Stimulated activated CD4-positive, alpha-beta T cell treated with anti-CD3 and anti-CD28 coated beads, TNF-alpha, amount 100 ng/mL, for 4 hours (primary cell): Measurements from ENCODE around the gene SUSD3.

Experiments
- DNase-seq, 3 experiments: peaks; one replicate each; pipeline ENCODE4 v3.0.0-alpha.2; 2020; ENCODE audit warnings: low read depth in 3 of 3

The SUSD3 gene

DNA sequence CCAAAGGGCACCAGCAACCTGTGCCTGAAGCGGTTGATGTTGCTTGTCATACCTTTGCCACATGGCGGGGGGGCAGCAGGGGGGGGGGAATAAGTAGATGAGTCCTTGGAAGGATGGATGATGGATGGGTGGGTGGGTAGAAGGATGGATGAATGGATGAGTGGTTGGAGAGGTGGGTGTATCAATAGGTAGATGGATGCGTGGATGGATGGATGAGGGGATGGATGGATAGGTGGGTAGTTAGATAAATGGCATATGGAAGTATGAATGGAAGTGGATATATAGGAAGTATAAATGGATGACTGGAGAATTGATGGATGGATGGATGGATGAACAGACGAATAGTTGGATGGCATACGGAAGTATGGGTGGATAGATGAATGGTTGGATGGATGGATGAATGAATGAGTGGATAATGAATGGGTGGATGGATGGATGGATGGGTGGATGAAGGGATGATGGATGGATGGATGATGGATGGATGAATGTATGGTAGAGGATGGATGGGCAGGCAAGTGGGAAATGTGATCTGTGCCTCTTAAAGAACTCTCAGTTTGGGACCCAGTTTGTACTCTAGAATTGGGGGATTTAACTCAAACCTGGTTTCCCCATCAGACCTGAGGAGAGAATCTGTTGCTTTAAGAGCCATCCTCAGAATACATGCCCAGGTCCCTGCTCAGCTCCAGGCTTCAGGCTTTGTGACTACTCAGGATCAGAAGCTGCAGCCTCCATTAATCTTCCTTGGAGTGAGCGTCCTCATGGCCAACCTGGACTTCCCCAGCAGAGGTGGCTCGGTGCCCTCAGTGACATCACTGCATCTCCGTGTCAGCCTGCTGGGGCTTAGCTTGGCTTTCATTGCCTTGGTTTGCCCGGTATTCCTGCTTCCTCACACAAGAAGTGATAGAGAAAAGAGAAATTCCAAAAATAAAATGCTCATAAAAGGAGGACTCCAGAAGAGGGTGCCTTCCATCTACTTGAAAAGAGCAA lies 27.6 kb upstream of the SUSD3 start:
- DNase-seq: no peak

- DNase-seq: no peak
Measured at GRCh38 chr9:93031629-93032430, 26.7 kb upstream of the SUSD3 start.

DNA sequence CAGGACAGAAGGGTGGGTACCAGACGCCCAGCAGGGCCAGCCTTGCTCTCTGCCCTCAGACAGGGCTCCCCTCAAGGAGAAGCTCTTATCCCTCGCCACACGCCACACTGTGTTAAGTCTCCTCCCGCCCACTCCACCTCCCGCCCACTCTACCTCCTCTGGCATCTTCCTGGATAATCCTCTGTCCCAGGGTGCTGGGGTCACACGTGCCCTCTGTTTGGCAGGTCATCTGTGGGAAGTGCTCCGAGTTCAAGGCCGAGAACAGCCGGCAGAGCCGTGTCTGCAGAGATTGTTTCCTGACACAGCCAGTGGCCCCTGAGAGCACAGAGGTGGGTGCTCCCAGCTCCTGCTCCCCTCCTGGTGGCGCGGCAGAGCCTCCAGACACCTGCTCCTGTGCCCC lies 26.0 kb upstream of the SUSD3 start:
- DNase-seq: no peak

DNA sequence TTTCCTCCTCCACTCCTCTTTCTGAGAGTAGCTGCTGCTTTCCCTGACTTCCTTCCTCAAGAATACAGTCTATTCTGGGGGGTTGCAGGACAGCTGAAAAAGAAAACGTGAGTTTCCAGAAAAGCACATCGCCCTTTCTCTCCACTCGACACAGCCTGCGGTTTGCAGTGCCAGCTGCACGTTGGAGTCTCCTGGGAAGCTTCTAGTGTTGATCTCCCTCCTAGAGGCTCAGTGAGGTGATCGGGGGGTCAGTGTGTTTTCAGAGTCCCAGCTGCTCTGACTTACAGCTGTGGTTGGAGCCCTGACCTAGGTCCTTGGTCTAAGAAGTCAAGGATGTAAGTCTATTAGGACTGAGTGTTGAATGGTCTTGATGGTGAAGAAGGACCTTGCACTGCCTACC lies 25.0 kb upstream of the SUSD3 start:
- DNase-seq: no peak

- no peak for DNase-seq
Measured at GRCh38 chr9:93035106-93035660, 23.3 kb upstream of the SUSD3 start.

DNA sequence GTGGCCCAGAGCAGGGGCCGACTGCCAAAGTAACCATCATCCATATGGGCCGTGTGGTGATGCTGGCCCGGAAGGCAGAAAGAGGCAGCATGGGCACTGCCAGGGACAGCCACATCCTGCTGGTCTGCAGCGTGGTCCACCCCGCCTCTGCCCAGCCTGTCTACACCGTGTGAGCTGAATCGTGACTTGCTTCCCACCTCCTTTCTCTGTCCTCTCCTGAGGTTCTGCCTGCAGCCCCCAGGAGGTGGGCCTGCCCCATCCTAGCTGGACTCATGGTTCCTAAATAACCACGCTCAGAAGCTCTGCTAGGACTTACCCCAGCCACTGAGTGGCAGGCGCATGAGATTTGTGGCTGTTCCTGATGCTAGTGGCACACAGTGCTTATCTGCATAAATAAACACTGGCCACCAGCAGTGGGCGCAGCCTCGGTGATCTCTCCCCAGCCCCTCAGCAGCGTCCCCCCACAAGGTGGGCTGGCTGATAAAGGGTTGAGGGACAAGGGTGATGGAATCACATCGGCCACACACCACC lies 22.6 kb upstream of the SUSD3 start:
- DNase-seq: no peak

DNA sequence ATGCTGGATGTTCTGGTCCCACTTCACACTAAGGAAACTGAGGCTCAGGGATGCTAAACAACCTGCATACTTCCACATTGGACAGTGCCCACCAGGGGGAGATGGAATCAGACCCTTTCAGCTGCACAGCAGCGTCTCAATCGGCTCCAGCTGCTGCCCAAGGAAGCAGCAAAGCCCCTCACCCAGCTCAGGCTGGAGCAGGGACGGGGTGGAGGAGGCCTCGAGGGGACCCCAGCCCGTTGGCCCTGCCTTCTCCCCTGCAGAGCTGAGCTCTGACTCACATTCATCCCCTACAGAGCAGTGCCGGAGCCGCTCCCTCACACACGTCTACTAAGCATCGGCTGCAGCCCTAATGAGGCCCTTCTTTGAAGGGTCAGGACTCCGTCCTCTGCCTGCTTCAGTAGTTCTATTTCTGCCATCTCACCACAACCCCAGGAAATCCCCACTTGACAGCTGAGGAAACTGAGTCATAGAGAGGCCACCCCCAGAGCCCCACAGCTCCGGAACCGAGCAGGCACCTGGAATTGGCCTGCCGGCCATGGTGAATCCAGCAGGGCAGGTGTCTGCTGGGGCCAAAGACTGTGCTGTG lies 21.5 kb upstream of the SUSD3 start:
- no peak for DNase-seq

- DNase-seq: no peak
Measured at GRCh38 chr9:93037476-93037971, 21.0 kb upstream of the SUSD3 start.

- no peak for DNase-seq
Measured at GRCh38 chr9:93038918-93039317, 19.6 kb upstream of the SUSD3 start.

DNA sequence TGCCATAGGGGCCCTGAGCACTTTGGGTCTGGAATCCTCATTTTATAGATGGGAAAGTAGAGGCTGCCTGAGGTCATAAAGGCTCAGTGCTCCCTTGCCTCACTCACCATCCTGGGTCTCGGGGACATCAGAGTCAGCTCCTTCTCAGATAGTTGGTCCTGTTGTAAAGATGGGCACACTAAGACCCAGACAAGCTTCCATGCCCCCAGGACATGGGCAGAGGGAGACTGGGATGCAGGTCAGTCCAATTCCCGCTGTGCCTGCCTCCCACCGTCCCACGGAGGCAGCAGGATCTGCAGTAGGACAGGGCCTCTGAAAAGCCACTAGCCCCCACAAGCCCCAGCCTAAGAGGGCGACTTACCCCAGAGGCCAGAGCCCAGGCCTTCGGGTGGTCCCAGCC lies 19.0 kb upstream of the SUSD3 start:
- DNase-seq: no peak

DNA sequence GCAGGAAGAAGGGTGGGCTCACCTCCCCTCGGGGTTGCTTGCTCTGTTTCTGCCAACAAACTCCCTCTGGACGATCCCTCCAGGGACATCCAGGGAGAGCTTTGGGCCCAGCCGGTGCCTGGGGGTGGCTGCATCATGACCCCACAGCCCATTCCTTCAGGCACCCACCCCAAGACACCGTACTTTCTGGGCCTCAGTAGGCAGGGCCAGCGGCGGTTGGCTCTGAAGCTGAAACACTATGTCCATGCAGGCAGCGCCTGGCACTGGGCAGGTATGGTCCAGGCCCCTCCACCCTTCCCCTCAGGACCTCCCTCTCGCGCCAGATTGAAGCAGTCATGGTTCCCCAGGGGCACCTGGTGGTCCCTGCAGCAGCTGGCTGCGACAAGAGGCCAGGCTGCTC lies 18.5 kb upstream of the SUSD3 start:
- DNase-seq: no peak

DNA sequence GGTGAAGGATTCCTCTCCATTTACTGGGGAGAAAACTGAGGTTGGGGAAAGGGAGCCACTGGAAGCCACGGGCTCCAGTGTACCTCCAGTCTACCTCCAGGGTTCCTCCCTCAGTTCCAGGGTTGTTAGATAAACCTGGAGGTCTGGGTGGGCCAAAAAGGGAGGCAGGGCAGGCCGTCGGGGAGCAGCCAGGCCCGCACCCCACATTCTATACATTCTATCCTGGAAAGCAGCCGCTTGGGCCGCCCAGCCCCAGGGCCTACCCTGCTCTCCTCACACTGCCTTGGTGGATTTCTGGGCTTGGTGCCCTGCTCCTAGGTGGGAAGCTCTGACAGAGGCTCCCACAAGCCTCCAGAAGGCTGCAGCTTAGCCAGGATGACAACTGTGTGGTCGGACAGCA lies 18.1 kb upstream of the SUSD3 start:
- DNase-seq: no peak

DNA sequence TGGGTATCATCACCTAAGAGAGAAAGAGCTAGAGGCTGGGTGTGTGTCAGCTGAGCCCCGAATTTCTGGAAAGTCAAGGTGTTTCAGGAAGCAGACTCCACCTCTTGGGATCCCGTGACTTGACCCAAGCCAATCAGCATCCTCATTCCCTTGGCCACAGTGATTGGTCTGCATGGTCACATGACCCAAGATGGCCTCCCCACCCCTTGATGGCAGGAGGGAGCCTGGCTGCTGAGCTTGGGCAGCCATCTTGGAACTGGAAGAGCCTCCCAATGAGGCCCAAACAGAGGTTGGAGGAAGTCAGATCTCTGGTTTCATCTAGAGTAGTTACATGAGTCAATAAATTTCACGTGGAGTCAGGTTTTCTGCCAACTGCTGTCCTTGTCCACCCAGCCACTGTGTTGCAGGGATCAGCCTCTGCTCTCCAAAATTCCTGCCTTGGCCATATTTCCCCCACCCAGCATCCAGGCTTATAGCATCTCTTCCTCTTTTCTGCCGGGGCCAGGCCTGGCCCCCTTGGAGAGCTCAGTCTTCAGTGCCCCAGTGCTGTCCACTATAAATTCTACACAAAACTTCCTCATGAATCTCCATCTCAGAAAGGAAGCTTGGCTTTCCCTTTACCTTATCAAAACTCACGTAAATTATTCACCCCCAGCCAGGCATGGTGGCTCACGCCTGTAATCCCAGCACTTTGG lies 17.2 kb upstream of the SUSD3 start:
- no peak for DNase-seq

DNA sequence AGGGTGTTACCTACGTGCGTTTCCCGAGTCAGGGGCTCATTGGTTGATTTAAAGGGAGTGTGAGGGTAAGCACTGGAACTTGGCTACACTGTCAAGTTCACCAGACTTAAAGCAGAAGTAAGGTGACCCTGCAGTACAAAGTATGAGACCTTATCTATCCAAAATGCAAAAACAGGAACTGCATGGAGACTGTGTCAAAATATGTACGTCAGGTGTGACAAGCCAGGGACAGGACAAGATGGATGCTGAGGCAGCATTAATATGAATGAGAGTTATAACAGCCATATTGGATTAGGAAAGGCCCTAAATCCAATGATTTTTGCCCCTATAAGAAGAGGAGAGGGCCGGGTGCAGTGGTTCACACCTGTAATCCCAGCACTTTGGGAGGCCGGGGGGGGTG lies 15.4 kb upstream of the SUSD3 start:
- no peak for DNase-seq

DNA sequence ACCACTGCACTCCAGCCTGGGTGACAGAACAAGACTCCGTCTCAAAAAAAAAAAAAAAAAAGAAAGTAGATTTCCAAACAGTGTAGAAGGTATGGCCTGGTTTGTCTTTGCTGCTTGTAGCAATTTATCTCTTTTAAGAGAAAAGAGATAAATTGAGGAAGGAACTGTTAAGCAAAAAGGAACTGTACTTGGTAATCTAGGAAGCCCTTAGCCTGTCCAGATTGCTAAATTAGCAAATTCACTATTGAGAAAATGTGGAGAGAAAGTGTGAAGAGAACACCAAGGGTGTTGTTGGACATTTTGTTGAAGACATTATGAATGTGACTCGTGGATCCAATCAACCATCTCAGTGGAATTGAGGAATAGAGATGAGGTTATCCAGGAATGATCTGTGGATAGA lies 13.0 kb upstream of the SUSD3 start:
- DNase-seq: no peak

DNA sequence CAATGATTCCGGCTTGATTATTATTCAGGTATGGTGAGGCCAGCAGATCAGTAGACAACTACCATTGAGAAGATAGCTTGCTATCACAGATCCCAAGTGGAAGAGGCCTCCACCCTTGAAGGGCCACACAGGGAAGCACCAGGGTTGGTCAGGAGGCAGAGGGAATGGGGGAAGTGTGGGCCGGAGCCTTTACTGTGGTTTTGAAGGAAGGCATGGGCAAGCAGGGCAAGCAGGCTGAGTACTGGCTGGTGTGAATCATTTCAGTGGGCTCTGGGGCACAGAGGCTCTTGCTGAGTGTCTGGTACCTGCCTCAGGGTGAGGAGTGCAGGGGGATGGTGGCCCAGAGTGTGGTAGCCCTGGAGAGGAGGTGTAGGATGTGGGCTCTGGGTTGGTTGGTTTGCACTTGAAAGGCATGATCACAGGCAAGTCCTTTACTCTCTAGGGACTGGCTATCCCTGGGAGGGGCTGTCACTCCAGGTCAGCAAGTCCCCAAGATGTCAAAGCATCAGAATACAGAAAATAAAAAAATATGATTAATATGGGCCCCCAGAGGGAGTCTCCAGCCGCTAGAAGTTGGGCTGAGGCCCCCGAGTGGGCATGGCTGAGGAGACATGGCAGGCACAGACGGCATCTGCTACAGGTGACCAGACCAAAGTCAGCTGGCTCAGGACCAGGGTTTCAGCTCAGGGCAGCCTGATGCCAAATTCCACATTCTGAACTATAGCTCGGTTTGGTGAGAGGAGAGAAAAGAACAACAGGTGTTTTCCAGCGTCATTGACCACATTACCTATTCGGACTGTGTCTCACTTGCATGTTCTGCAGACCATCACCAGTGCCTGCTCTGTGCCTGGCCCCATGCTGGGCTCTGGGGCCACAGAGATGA lies 9.7 kb upstream of the SUSD3 start:
- no peak for DNase-seq

GRCh38 chr9:93049491-93049890 lies 9.0 kb upstream of the SUSD3 start:
- no peak for DNase-seq

GRCh38 chr9:93050231-93050630 lies 8.3 kb upstream of the SUSD3 start:
- no peak for DNase-seq

GRCh38 chr9:93051680-93052089 lies 6.8 kb upstream of the SUSD3 start:
- DNase-seq: no peak
